ENCODE results near the gene RASAL2.

Gene RASAL2

DNA sequence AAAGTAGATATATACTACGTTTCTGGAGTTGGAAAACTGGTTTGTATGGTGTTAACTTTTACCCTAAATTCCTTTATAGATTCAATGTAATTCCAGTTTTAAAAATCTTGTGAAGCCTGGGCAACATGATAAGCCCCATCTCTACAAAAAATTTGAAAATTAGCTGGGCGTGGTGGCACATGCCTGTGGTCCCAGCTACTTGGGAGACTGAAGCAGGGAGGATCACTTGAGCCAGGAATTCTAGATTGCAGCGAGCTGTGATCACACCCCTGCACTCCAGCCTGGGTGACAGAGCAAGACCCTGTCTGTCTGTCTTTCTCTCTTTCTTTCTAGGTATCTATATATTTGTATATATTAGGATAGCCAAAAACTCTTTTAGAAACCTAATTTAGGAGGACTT lies 260.9 kb downstream of the RASAL2 start:
- H3K27ac ChIP-seq = no peak overlapping the region
- no peak for TF ChIP-seq ZFX (IDR thresholded peaks at IDR 0.05; ENCODE audit: borderline replicate concordance)
- TF ChIP-seq, protein P1, sequence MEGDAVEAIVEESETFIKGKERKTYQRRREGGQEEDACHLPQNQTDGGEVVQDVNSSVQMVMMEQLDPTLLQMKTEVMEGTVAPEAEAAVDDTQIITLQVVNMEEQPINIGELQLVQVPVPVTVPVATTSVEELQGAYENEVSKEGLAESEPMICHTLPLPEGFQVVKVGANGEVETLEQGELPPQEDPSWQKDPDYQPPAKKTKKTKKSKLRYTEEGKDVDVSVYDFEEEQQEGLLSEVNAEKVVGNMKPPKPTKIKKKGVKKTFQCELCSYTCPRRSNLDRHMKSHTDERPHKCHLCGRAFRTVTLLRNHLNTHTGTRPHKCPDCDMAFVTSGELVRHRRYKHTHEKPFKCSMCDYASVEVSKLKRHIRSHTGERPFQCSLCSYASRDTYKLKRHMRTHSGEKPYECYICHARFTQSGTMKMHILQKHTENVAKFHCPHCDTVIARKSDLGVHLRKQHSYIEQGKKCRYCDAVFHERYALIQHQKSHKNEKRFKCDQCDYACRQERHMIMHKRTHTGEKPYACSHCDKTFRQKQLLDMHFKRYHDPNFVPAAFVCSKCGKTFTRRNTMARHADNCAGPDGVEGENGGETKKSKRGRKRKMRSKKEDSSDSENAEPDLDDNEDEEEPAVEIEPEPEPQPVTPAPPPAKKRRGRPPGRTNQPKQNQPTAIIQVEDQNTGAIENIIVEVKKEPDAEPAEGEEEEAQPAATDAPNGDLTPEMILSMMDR (IDR thresholded peaks at IDR 0.05) = no peak

DNA sequence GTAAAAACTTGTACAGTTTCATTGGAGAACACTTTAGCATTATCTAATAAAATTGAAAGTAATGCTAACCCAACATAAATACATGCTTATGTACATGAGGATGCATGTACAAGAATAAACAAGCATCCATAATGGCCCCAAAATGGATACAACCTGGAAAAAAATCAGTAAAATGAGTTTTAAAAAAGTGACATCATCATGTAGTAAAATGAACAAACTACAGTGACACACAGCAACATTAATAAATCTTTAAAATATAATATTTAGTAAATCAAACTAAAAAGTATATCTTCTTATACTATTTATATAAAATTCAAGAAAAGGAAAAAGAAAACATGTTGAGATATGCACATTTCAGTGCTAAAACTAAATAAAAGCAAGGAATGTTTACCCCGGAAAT lies 262.4 kb downstream of the RASAL2 start:
- no peak overlapping the region for H3K27ac ChIP-seq
- no peak for TF ChIP-seq ZFX (IDR thresholded peaks at IDR 0.05; ENCODE audit: borderline replicate concordance)
- TF ChIP-seq, protein P1 (IDR thresholded peaks at IDR 0.05) = no peak

DNA sequence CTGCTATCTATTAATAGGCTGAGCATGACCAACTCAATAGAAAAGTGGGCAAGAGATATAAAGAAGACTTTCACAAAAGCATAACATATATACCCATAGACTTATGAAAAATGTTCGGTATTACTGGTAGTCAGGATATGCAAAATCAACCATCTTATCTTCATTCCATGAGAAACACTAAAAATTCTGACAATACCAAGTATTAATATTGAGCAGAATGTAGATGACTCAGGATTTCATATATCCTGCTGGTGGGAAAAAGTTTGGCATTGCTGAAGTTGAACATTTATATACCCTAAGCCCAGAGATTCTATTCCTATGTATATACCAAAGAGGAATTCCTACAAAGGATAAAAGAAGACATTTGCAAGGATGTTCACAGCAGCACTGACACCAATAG lies 264.6 kb downstream of the RASAL2 start:
- no peak for TF ChIP-seq ZFX (IDR thresholded peaks at IDR 0.05; ENCODE audit: borderline replicate concordance)
- TF ChIP-seq, protein P1 (IDR thresholded peaks at IDR 0.05) = no peak
- H3K27ac ChIP-seq = no peak overlapping the region

DNA sequence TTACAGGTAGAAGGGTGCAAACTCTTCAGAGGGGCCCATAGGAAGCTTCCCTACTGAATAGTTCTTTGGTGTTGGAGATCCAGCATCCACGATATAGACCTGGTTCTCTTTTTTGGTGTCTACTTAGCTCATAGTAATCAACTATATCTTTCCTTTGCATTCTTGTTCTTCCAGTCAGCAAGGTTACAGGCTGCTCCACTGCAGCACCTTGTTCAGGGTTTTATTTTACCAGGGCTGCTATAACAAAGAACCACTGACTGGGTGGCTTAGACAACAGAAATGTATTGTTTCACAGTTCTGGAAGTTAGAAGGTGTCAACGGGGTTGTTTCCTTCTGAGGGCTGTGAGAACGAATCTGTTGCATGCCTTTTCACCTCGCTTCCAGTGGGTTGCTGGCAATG lies 266.5 kb downstream of the RASAL2 start:
- no peak overlapping the region for H3K27ac ChIP-seq
- TF ChIP-seq, protein P1 (IDR thresholded peaks at IDR 0.05) = no peak
- no peak for TF ChIP-seq ZFX (IDR thresholded peaks at IDR 0.05; ENCODE audit: borderline replicate concordance)

DNA sequence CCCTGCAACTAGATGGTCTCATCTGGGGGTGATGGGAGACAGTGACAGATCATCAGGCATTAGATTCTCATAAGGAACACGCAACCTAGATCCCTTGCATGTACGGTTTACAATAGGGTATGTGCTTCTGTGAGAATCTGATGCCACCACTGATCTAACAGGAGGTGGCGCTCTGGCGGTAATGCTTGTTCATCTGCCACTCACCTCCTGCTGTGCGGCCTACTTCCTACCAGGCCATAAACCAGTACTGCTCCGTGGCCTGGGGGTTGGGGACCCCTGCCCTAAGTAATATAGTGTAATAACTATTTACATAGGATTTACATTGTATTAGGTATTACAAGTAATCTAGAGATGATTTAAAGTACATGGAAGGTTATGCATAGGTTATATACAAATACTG lies 267.9 kb downstream of the RASAL2 start:
- TF ChIP-seq, protein P1 (IDR thresholded peaks at IDR 0.05) = peak; percentile 54
- no peak for TF ChIP-seq ZFX (IDR thresholded peaks at IDR 0.05; ENCODE audit: borderline replicate concordance)
- H3K27ac ChIP-seq = no peak overlapping the region

DNA sequence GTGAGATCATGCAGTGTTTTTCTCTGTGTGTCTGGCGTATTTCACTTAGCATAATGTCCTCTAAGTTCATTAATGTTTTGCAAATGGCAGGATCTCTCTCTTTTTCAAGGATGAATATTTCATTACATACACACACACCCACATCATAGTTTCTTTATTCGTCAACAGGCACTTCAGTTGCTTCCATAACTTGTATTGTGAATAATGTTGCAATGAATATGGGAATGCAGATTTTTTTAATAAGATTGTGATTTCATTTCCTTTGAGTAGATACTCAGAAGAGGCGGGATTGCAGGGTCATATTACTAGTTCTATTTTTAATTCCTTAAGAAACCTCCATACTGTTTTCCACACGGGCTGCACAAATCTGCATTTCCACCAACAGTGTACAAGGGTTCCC lies 268.8 kb downstream of the RASAL2 start:
- no peak overlapping the region for H3K27ac ChIP-seq
- TF ChIP-seq, protein P1 (IDR thresholded peaks at IDR 0.05) = no peak
- no peak for TF ChIP-seq ZFX (IDR thresholded peaks at IDR 0.05; ENCODE audit: borderline replicate concordance)

DNA sequence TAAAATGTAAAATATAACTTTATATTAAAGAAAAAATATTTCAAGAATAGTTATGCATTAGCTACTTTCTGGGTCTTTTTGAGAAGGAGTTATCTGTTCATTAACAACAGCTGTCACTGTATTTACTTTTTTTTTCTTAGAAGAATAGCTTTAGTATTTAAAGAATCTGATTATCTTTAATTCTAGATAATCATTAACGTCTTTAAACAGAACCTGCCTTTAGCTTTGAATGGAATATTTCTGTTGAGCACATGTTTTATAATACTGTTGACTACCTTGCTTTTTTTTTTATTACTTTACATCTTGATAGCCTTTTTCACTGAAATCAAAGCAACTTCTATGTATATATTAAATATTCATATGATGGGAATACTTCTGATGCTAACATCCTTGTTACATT lies 270.9 kb downstream of the RASAL2 start:
- no peak overlapping the region for H3K27ac ChIP-seq
- TF ChIP-seq, protein P1 (IDR thresholded peaks at IDR 0.05) = no peak
- TF ChIP-seq ZFX (IDR thresholded peaks at IDR 0.05; ENCODE audit: borderline replicate concordance) = no peak

All from 22Rv1 (cell line).